PC-3 (cell line): ENCODE data around the gene POLR2L. TPM values are rescaled to one million over a fixed set of nuclear protein-coding genes. Genes with fewer than 3 reads are reported as not detected.

ENCODE experiments used
- ATAC-seq: fragments of 200-7000 bp; cut with Tn5 transposase; 2 replicates; pipeline ENCODE4 v1.9.1; 2020; ENCODE audit warnings: mild to moderate bottlenecking, moderate library complexity
- BruUV-seq: library from RNA; stranded (reverse); fragments of 400-500 nt; replicated peaks from 2 replicates; lab custom pipeline; 2021; lab: Mats Ljungman, UMichigan
- CTCF ChIA-PET: fragments of 300-600 bp; sonication (Branson Sonifier 250); formaldehyde crosslinking; loops from one replicate; lab custom pipeline; 2022; ENCODE audit warnings: antibody characterized with exemption; lab: Charles Lee
- POLR2A ChIA-PET: fragments of 300-600 bp; sonication (Branson Sonifier 250); formaldehyde crosslinking; loops from one replicate; lab custom pipeline; 2022; ENCODE audit warnings: antibody characterized with exemption; ENCODE audit not compliant: unreplicated experiment; lab: Charles Lee
- DNase-seq: peaks from one replicate; pipeline ENCODE4 v3.0.0-alpha.2; 2015
- H2AFZ ChIP-seq: fragments of 300-600 bp; sonication (generic); 2 replicates; pipeline ENCODE4 v1.6.0; 2016; ENCODE audit warnings: antibody characterized with exemption, low read length
- H3F3A ChIP-seq: fragments of 300-600 bp; sonication (generic); one replicate; pipeline ENCODE4 v1.6.0; 2017; ENCODE audit warnings: antibody characterized with exemption, low read length, control low read depth, mild to moderate bottlenecking; ENCODE audit not compliant: unreplicated experiment
- H3K27ac ChIP-seq: fragments of 300-600 bp; sonication (generic); 2 replicates; pipeline ENCODE4 v1.5.1; 2016; ENCODE audit warnings: mild to moderate bottlenecking, low read length
- H3K27me3 ChIP-seq: fragments of 300-600 bp; sonication (generic); 2 replicates; pipeline ENCODE4 v1.6.1; 2016; ENCODE audit warnings: low read length, mixed read lengths
- H3K36me3 ChIP-seq: fragments of 300-600 bp; sonication (generic); 2 replicates; pipeline ENCODE4 v1.6.1; 2016; ENCODE audit warnings: low read depth, mixed run types, low read length, mixed read lengths
- H3K4me1 ChIP-seq: fragments of 300-600 bp; sonication (generic); 2 replicates; pipeline ENCODE4 v1.5.1; 2016; ENCODE audit warnings: low read length; ENCODE audit not compliant: insufficient read depth
- H3K4me2 ChIP-seq: fragments of 300-600 bp; sonication (generic); 2 replicates; pipeline ENCODE4 v1.6.0; 2016; ENCODE audit warnings: low read length
- H3K4me3 ChIP-seq: fragments of 300-600 bp; sonication (generic); 2 replicates; pipeline ENCODE4 v1.5.1; 2016; ENCODE audit warnings: mild to moderate bottlenecking, low read length, mixed read lengths
- H3K79me2 ChIP-seq: fragments of 300-600 bp; sonication (generic); 2 replicates; pipeline ENCODE4 v1.6.1; 2017; ENCODE audit warnings: low read length, mixed read lengths
- H3K9ac ChIP-seq: fragments of 300-600 bp; sonication (generic); 2 replicates; pipeline ENCODE4 v1.6.0; 2016; ENCODE audit warnings: mild to moderate bottlenecking, low read length
- H3K9me2 ChIP-seq: fragments of 300-600 bp; sonication (generic); replicated peaks from 2 replicates; pipeline ENCODE4 v1.6.1; 2016; ENCODE audit warnings: mixed run types, low read length, mixed read lengths
- H3K9me3 ChIP-seq: fragments of 300-600 bp; sonication (generic); 2 replicates; pipeline ENCODE4 v1.6.1; 2016; ENCODE audit warnings: low read length, mixed read lengths
- H4K20me1 ChIP-seq: fragments of 300-600 bp; sonication (generic); 2 replicates; pipeline ENCODE4 v1.6.1; 2016; ENCODE audit warnings: low read length, mixed read lengths
- CTCF ChIP-seq: fragments of 300-600 bp; sonication (generic); conservative IDR thresholded peaks from 2 replicates; pipeline ENCODE4 v1.5.1; 2017; ENCODE audit warnings: antibody characterized with exemption, low read depth, mild to moderate bottlenecking, low read length
- EZH2 ChIP-seq: fragments of 300-600 bp; sonication (generic); IDR thresholded peaks from one replicate; pipeline ENCODE4 v1.6.1; 2017; ENCODE audit warnings: antibody characterized with exemption, mild to moderate bottlenecking, low read length; ENCODE audit not compliant: unreplicated experiment
- EZH2phosphoT487 ChIP-seq: fragments of 300-600 bp; sonication (generic); IDR thresholded peaks from 2 replicates; pipeline ENCODE4 v1.6.1; 2018; ENCODE audit warnings: mild to moderate bottlenecking, antibody characterized with exemption, low read length, borderline replicate concordance
- intact Hi-C: fragments of 100-400 bp; cut with micrococcal nuclease; formaldehyde crosslinking; loops from 2 replicates; pipeline ENCODE4 v1.9.0; 2023
- total RNA-seq: library from RNA; depleted of rRNA; stranded (reverse); fragments of >200 nt; gene quantifications from 2 replicates; pipeline ENCODE4 v1.2.3, GENCODE V29; 2014

Gene POLR2L
- total RNA-seq, 1 experiment from 2014 or later = 1,148 TPM

- no peaks in the 10 kb centered on the region for H3K9me2 ChIP-seq
- ChIA-PET POLR2A (interaction anchor here (0.6 to 2.1 kb wide), 7 partner anchors 13 to 255 kb away, joined by 3 to 19 read pairs (median 8); partner anchors contain the start of genes CD151 and TSPAN4), CTCF (interaction anchor here (1.9 kb wide), 1 partner anchor 14 kb away, joined by 18 read pairs; the partner anchor contains the start of gene CD151)
- BruUV-seq = TSS peak; percentile 41
- peak within 1 kb of the TSS; percentile 30; the same call in 1 of the 2 replicates for H3K27ac ChIP-seq
- no peak for ATAC-seq
- H3K4me1 ChIP-seq = peaks cover 26% of the 10 kb centered on the region
- H3K4me3 ChIP-seq = peak within 1 kb of the TSS; percentile 89
- H3K27me3 ChIP-seq = no peaks in the 10 kb centered on the region
- peak within 1 kb of the TSS; percentile 74 for H2AFZ ChIP-seq
- peaks cover 3% of the 10 kb centered on the region; the same call in 1 of the 2 replicates for H3K36me3 ChIP-seq
- DNase-seq = peak; percentile 11
- no peaks in the 10 kb centered on the region for H3K9me3 ChIP-seq
- H3K79me2 ChIP-seq = peaks cover 25% of the 10 kb centered on the region
- H4K20me1 ChIP-seq = peaks cover 16% of the 10 kb centered on the region; the same call in 1 of the 2 replicates
- peak within 1 kb of the TSS; percentile 100 for H3K4me2 ChIP-seq
- H3K9ac ChIP-seq = peak within 1 kb of the TSS; percentile 67
- no peak for TF ChIP-seq CTCF
- TF ChIP-seq EZH2 = no peak
- TF ChIP-seq EZH2phosphoT487 = no peak
- intact Hi-C loops = no loop called here
- H3F3A ChIP-seq = peaks cover 5% of the 10 kb centered on the region
Observed at GRCh38 chr11:818396-819128, 23.8 kb downstream of the POLR2L start, which contains the start of gene PNPLA2. PNPLA2 (plus strand) TSS chr11:818914; CDS start chr11:819719, 805 bp downstream.

GRCh38 chr11:816433-816779 is 25.9 kb downstream of the POLR2L start:
- Histone ChIP-seq H3K4me2 (no peak overlapping the region), H3K79me2 (peaks cover 29% of the 10 kb centered on the region), H3K9me3 (no peaks in the 10 kb centered on the region), H3K27me3 (no peaks in the 10 kb centered on the region), H3K36me3 (peaks cover 23% of the 10 kb centered on the region), H2AFZ (no peak overlapping the region), H3K27ac (no peak overlapping the region), H3K9ac (no peak overlapping the region), H3K4me1 (peaks cover 27% of the 10 kb centered on the region), H3F3A (peaks cover 5% of the 10 kb centered on the region), H3K9me2 (no peaks in the 10 kb centered on the region), H4K20me1 (peaks cover 29% of the 10 kb centered on the region), H3K4me3 (no peak overlapping the region)
- ChIA-PET POLR2A (no interaction called here), CTCF (no interaction called here)
- BruUV-seq = no TSS peak
- ATAC-seq (no peak), DNase-seq (no peak)
- no peak for TF ChIP-seq CTCF
- TF ChIP-seq EZH2phosphoT487 = no peak
- TF ChIP-seq EZH2 = no peak
- intact Hi-C loops = no loop called here
